Activated naive CD8-positive, alpha-beta T cell treated with anti-CD3 and anti-CD28 coated beads, Interleukin-2, amount 10 ng/mL, durations not matched to agents 7 days and 5 days (primary cell): ENCODE data around the gene ASF1A. TPM values are rescaled to one million over a fixed set of nuclear protein-coding genes. Genes with fewer than 3 reads are reported as not detected.

Experiments
- ATAC-seq: fragments of 150-1000 bp; cut with Tn5 transposase; one replicate; pipeline ENCODE4 v1.10.0; 2021; ENCODE audit warnings: low read depth, moderate library complexity
- POLR2A ChIA-PET: fragments of 350-600 bp; sonication (Branson Sonifier 250); formaldehyde crosslinking; loops from one replicate; lab custom pipeline; 2021; ENCODE audit warnings: antibody characterized with exemption; lab: Charles Lee
- DNase-seq: peaks from one replicate; pipeline ENCODE4 v3.0.0; 2021
- H3K27ac Mint-ChIP-seq: one replicate; pipeline ENCODE4 v1.8.0; 2022; ENCODE audit warnings: mild to moderate bottlenecking, mixed read lengths
- H3K27me3 Mint-ChIP-seq: one replicate; pipeline ENCODE4 v1.8.0; 2022; ENCODE audit warnings: mild to moderate bottlenecking, moderate library complexity, mixed read lengths
- H3K36me3 Mint-ChIP-seq: one replicate; pipeline ENCODE4 v1.8.0; 2021; ENCODE audit warnings: mild to moderate bottlenecking, mixed read lengths
- H3K4me1 Mint-ChIP-seq: one replicate; pipeline ENCODE4 v1.8.0; 2021; ENCODE audit warnings: mixed read lengths
- H3K4me3 Mint-ChIP-seq: one replicate; pipeline ENCODE4 v1.8.0; 2022; ENCODE audit warnings: mild to moderate bottlenecking, moderate library complexity, mixed read lengths
- H3K9me3 Mint-ChIP-seq: one replicate; pipeline ENCODE4 v1.8.0; 2021; ENCODE audit warnings: mixed read lengths
- total RNA-seq, 2 experiments: library from RNA; stranded (reverse); gene quantifications; one replicate each; pipeline ENCODE4 v1.2.3, GENCODE V29; 2021

ASF1A gene
- total RNA-seq, 2 experiments from 2014 or later = 64.6 to 66.8 TPM

- DNase-seq (no peak), ATAC-seq (no peak)
- Mint-ChIP-seq H3K27ac (no peak overlapping the region), H3K9me3 (peaks cover 13% of the 10 kb centered on the region), H3K27me3 (no peaks in the 10 kb centered on the region), H3K4me1 (peaks cover 6% of the 10 kb centered on the region), H3K4me3 (no peak overlapping the region), H3K36me3 (peaks cover 49% of the 10 kb centered on the region)
- POLR2A ChIA-PET = interaction anchor here (0.6 kb wide), 1 partner anchor 19 kb away, joined by 5 read pairs; no protein-coding TSS in a partner anchor
Observed at GRCh38 chr6:118869894-118870589, 23.9 kb upstream of the ASF1A start.

- H3K4me3 Mint-ChIP-seq = no peak overlapping the region
- peaks cover 6% of the 10 kb centered on the region for H3K9me3 Mint-ChIP-seq
- peaks cover 2% of the 10 kb centered on the region for H3K4me1 Mint-ChIP-seq
- ATAC-seq (no peak), DNase-seq (no peak)
- POLR2A ChIA-PET = no interaction called here
- no peaks in the 10 kb centered on the region for H3K27me3 Mint-ChIP-seq
- peaks cover 45% of the 10 kb centered on the region for H3K36me3 Mint-ChIP-seq
- H3K27ac Mint-ChIP-seq = no peak overlapping the region
Observed at GRCh38 chr6:118871331-118871730, 22.6 kb upstream of the ASF1A start.

- H3K27ac Mint-ChIP-seq = no peak overlapping the region
- no peak for ATAC-seq
- no peaks in the 10 kb centered on the region for H3K27me3 Mint-ChIP-seq
- peaks cover 2% of the 10 kb centered on the region for H3K9me3 Mint-ChIP-seq
- no peak for DNase-seq
- peaks cover 3% of the 10 kb centered on the region for H3K4me1 Mint-ChIP-seq
- POLR2A ChIA-PET = no interaction called here
- no peak overlapping the region for H3K4me3 Mint-ChIP-seq
- H3K36me3 Mint-ChIP-seq = peaks cover 45% of the 10 kb centered on the region
Observed at GRCh38 chr6:118872318-118872717, 21.6 kb upstream of the ASF1A start.

GRCh38 chr6:118872726-118873125, 21.2 kb upstream of the ASF1A start:
- H3K36me3 Mint-ChIP-seq = peaks cover 49% of the 10 kb centered on the region
- H3K4me1 Mint-ChIP-seq = peaks cover 3% of the 10 kb centered on the region
- DNase-seq = no peak
- no peak overlapping the region for H3K27ac Mint-ChIP-seq
- ATAC-seq = no peak
- H3K9me3 Mint-ChIP-seq = peaks cover 2% of the 10 kb centered on the region
- POLR2A ChIA-PET = no interaction called here
- no peak overlapping the region for H3K4me3 Mint-ChIP-seq
- H3K27me3 Mint-ChIP-seq = no peaks in the 10 kb centered on the region

DNA sequence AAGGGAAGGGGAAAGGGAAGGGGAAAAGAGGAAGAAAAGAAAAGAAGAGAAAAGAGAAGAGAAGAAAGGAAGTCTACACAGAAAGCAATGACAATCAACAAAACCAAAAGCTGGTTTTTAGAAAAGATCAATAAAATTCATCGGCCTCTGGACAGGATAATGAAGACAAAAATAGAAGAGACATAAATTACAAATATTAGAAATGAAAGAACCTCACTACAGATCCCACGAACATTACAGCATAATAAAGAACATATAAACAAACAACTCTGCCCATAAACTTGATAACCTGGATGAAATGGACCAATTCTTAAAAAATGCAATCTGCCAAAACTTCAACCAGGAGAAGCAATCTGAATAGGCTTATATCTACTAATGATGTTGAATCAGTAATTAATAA, 20.7 kb upstream of the ASF1A start:
- POLR2A ChIA-PET = no interaction called here
- peaks cover 3% of the 10 kb centered on the region for H3K4me1 Mint-ChIP-seq
- H3K27me3 Mint-ChIP-seq = no peaks in the 10 kb centered on the region
- H3K4me3 Mint-ChIP-seq = no peak overlapping the region
- no peak for DNase-seq
- no peak for ATAC-seq
- H3K36me3 Mint-ChIP-seq = peaks cover 50% of the 10 kb centered on the region
- no peak overlapping the region for H3K27ac Mint-ChIP-seq
- H3K9me3 Mint-ChIP-seq = peaks cover 2% of the 10 kb centered on the region

DNA sequence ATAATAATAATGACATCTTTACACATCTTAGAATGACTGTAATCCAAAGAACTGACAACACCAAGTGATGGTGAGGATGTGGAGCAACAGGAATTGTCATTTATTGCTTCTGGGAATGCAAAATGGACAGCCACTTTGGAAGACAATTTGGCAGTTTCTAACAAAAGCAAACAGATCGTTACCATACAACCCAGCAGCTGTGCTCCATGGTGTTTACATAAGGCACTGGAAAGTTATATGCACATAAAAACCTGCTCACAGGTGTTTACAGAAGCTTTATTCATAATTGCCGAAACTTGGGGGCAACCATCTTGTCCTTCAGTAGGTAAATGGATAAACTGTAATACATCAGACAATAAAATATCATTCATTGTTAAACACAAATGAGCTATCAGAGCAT, 18.3 kb upstream of the ASF1A start:
- Mint-ChIP-seq H3K27me3 (no peaks in the 10 kb centered on the region), H3K4me1 (peaks cover 13% of the 10 kb centered on the region), H3K4me3 (no peak overlapping the region), H3K9me3 (no peaks in the 10 kb centered on the region), H3K36me3 (peaks cover 40% of the 10 kb centered on the region), H3K27ac (no peak overlapping the region)
- ATAC-seq (no peak), DNase-seq (no peak)
- POLR2A ChIA-PET = no interaction called here

DNA sequence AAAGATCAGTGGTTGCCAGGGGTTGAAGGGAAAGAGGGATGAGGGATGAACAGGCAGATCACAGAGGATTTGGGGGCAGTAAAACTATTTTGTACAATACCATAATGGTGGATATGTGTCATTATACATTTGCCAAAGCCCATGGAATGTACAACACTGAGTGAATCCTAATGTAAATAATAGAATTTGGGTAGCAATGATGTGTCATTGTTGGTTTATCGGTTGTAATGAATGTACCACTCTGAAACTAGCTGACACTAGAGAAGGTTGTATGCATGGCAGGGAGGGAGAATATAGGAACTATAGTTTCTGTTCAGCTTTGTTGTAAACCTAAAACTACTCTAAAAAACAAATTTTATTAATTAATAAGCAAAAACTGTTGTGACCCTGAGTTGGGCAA, 17.8 kb upstream of the ASF1A start:
- Mint-ChIP-seq H3K27me3 (no peaks in the 10 kb centered on the region), H3K9me3 (no peaks in the 10 kb centered on the region), H3K4me1 (peaks cover 14% of the 10 kb centered on the region), H3K4me3 (no peak overlapping the region), H3K27ac (no peak overlapping the region), H3K36me3 (peaks cover 35% of the 10 kb centered on the region)
- DNase-seq (no peak), ATAC-seq (no peak)
- POLR2A ChIA-PET = no interaction called here

DNA sequence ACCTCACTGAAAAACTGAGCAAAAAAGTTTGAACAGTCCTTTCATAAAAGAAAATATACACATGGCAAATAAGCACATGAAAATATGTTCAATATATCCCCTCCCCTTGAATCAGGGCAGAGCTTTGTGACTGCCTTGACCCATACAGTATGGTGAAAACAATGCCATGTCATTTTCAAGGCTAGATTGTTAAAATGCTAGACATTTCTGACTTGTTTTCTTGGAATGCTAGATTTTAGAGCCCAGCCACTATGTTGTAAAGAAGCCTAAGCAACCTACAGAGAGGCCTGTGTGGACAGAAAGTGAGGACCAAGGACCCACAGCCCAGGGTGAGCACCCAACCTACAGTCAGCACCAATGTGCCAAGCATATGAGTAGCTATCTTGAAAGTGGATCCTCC, 17.1 kb upstream of the ASF1A start:
- Mint-ChIP-seq H3K27ac (no peak overlapping the region), H3K36me3 (peaks cover 29% of the 10 kb centered on the region), H3K4me3 (no peak overlapping the region), H3K4me1 (peaks cover 16% of the 10 kb centered on the region), H3K9me3 (no peaks in the 10 kb centered on the region), H3K27me3 (no peaks in the 10 kb centered on the region)
- DNase-seq (no peak), ATAC-seq (no peak)
- POLR2A ChIA-PET = no interaction called here

DNA sequence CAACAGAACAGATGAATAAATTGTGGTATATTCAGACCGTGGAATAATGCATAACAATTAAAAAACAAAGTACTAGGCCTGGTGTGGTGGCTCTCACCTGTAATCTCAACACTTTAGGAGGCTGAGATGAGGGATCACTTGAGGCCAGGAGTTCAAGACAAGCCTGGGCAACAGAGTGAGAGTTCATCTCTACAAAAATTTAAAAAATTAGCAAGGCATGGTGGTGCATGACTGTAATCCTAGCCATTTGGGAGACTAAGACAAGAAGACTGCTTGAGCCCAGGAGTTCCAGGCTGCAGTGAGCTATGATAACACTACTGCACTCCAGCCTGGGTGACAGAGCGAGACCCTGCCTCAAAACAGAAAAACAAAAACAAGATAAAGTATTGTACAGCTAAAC, 16.1 kb upstream of the ASF1A start:
- no peak for ATAC-seq
- no peaks in the 10 kb centered on the region for H3K27me3 Mint-ChIP-seq
- POLR2A ChIA-PET = no interaction called here
- H3K4me1 Mint-ChIP-seq = peaks cover 19% of the 10 kb centered on the region
- H3K4me3 Mint-ChIP-seq = no peak overlapping the region
- no peak for DNase-seq
- H3K36me3 Mint-ChIP-seq = peaks cover 30% of the 10 kb centered on the region
- no peak overlapping the region for H3K27ac Mint-ChIP-seq
- no peaks in the 10 kb centered on the region for H3K9me3 Mint-ChIP-seq

DNA sequence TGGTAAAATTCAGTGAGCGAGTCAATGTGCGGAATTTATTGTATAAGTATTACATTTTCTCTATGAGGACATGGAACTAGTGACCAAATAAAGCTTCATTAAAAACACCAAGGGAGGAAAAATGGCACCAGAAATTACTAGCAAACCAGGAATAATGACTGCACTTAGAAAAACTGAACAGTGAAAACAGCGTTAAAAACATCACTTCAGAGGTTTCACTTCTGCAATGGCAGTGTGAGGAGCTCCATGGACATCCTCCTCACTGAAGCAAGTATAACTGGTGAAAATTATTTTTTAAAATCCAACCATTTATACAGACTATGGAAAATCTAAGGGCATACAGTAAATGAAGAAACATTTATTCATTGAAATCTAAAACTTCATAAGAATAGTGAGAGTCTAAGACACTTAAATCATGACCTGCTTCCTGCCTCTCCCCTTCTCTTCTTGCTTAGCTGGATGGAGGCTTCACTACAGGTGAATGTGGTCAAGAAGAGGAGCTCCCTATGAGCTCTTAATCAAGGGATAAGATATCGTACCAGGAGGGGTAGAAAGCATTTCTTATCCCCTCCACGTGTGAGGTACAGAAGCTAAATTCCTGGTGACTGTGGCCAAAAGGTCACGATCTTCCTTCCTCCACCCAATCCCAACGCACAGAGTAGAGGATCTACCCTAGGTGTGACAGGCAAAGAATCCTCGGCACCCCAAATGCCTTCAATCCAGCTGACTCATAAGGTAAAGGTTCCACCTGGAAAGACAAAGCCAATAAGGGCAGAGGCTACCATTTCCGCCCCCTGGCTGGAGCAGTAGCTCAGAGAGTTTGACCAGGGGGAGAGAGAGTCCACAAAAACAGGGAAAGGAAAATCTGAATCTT, 12.3 kb upstream of the ASF1A start:
- DNase-seq = no peak

DNA sequence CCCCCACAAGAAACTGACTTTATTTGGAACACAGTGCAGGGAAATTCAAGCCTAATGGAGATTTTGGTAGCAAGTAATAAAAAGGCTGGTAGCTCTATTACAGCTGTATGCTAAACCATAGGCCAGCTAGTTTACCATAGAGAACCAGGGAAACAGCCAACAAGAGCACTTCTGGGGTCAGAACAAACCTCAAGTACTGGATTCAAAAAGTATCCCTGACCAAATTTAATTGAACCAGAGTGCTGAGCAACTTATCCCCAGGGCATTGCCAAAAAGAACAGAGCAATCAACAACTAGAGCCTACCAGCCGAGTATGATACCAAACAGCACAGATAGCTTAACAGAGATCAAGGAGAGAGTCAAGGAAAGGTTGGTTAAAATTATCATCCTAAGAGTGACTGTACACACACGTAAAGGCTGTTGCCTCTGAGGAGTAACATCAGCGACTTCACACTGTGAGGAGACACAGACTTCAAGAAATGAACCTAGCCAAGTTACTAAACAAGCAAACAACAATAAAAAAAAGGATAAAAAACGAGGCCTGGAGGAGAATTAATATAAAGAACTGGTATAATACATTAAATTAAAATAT, 11.5 kb upstream of the ASF1A start:
- DNase-seq (no peak), ATAC-seq (no peak)
- no peak overlapping the region for H3K4me3 Mint-ChIP-seq
- no peaks in the 10 kb centered on the region for H3K9me3 Mint-ChIP-seq
- no peak overlapping the region for H3K27ac Mint-ChIP-seq
- POLR2A ChIA-PET = interaction anchor here (1.0 to 1.3 kb wide), 2 partner anchors 9 kb away, joined by 4 to 6 read pairs; no protein-coding TSS in a partner anchor
- H3K4me1 Mint-ChIP-seq = peaks cover 28% of the 10 kb centered on the region
- peaks cover 22% of the 10 kb centered on the region for H3K36me3 Mint-ChIP-seq
- no peaks in the 10 kb centered on the region for H3K27me3 Mint-ChIP-seq

More for the DNA sequence above, 12.3 kb upstream of the ASF1A start:
- no peaks in the 10 kb centered on the region for H3K9me3 Mint-ChIP-seq
- H3K27me3 Mint-ChIP-seq = no peaks in the 10 kb centered on the region
- no peak overlapping the region for H3K4me3 Mint-ChIP-seq
- H3K36me3 Mint-ChIP-seq = peaks cover 28% of the 10 kb centered on the region
- ATAC-seq = no peak
- POLR2A ChIA-PET = interaction anchor here (1.3 kb wide), 1 partner anchor 10 kb away, joined by 4 read pairs; no protein-coding TSS in a partner anchor
- peaks cover 28% of the 10 kb centered on the region for H3K4me1 Mint-ChIP-seq
- H3K27ac Mint-ChIP-seq = no peak overlapping the region

- Mint-ChIP-seq H3K4me3 (no peak overlapping the region), H3K36me3 (peaks cover 24% of the 10 kb centered on the region), H3K27ac (peak overlapping the region; percentile 15), H3K4me1 (peaks cover 25% of the 10 kb centered on the region), H3K27me3 (no peaks in the 10 kb centered on the region), H3K9me3 (no peaks in the 10 kb centered on the region)
- ATAC-seq (no peak), DNase-seq (no peak)
- POLR2A ChIA-PET = no interaction called here
Observed at GRCh38 chr6:118886641-118887040, 7.3 kb upstream of the ASF1A start.

DNA sequence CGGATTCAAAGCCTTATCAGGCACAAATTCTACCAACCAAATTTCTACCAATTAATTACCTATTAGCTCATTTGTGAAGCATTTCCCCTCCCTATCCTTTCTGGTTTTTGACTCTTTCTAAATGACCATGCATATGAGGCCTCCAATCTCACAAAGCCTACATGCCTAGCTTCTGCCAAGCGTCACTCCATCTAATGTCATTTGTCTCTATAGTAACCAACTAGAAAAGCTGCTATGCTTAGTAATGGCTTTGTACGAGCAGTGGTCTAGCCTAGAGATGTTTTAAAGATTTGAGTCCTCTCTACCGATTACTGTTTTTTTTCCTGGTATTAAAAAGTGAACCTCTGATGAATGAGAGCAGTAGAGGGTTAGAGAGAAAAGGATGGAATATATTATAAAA, 4.8 kb upstream of the ASF1A start:
- no peak for ATAC-seq
- Mint-ChIP-seq H3K9me3 (no peaks in the 10 kb centered on the region), H3K27me3 (no peaks in the 10 kb centered on the region), H3K4me1 (peaks cover 31% of the 10 kb centered on the region), H3K36me3 (peaks cover 18% of the 10 kb centered on the region), H3K27ac (no peak overlapping the region), H3K4me3 (no peak overlapping the region)
- POLR2A ChIA-PET = no interaction called here
- no peak for DNase-seq
